GM23248 (cell line): ENCODE results near the gene RHEB. TPM values are rescaled to one million over a fixed set of nuclear protein-coding genes. Genes with fewer than 3 reads are reported as not detected.

Source experiments
- DNase-seq: peaks from one replicate; pipeline ENCODE4 v3.0.0-alpha.2; 2015
- H2AFZ ChIP-seq: fragments of 200-600 bp; sonication (generic); 2 replicates; pipeline ENCODE4 v1.6.1; 2016; ENCODE audit warnings: antibody characterized with exemption
- H3F3A ChIP-seq: fragments of 200-600 bp; sonication (generic); 2 replicates; pipeline ENCODE4 v1.6.1; 2016; ENCODE audit warnings: mild to moderate bottlenecking, antibody characterized with exemption, mixed run types; ENCODE audit not compliant: insufficient read depth
- H3K27ac ChIP-seq: fragments of 200-600 bp; sonication (generic); 2 replicates; pipeline ENCODE4 v1.5.1; 2016; ENCODE audit warnings: mild to moderate bottlenecking
- H3K27me3 ChIP-seq: fragments of 200-600 bp; sonication (generic); replicated peaks from 2 replicates; pipeline ENCODE4 v1.6.1; 2016; ENCODE audit warnings: mild to moderate bottlenecking; ENCODE audit not compliant: insufficient read depth
- H3K36me3 ChIP-seq: fragments of 200-600 bp; sonication (generic); 2 replicates; pipeline ENCODE4 v1.6.1; 2016; ENCODE audit warnings: low read depth, mild to moderate bottlenecking
- H3K4me1 ChIP-seq: fragments of 200-600 bp; sonication (generic); 2 replicates; pipeline ENCODE4 v1.6.1; 2016; ENCODE audit warnings: mild to moderate bottlenecking; ENCODE audit not compliant: insufficient read depth
- H3K4me2 ChIP-seq: fragments of 200-600 bp; sonication (generic); one replicate; pipeline ENCODE4 v1.6.1; 2016; ENCODE audit warnings: mild to moderate bottlenecking; ENCODE audit not compliant: unreplicated experiment
- H3K4me3 ChIP-seq: fragments of 200-600 bp; sonication (generic); 2 replicates; pipeline ENCODE4 v1.5.1; 2016; ENCODE audit warnings: mild to moderate bottlenecking
- H3K79me2 ChIP-seq: fragments of 200-600 bp; sonication (generic); 2 replicates; pipeline ENCODE4 v1.6.1; 2016; ENCODE audit warnings: mild to moderate bottlenecking; ENCODE audit not compliant: insufficient read depth
- H3K9ac ChIP-seq: fragments of 200-600 bp; sonication (generic); 2 replicates; pipeline ENCODE4 v1.6.1; 2016; ENCODE audit warnings: mild to moderate bottlenecking
- H3K9me2 ChIP-seq: fragments of 200-600 bp; sonication (generic); 2 replicates; pipeline ENCODE4 v1.6.1; 2016; ENCODE audit warnings: mixed run types, mild to moderate bottlenecking, moderate library complexity; ENCODE audit not compliant: insufficient read depth
- H3K9me3 ChIP-seq: fragments of 200-600 bp; sonication (generic); one replicate; pipeline ENCODE4 v1.6.1; 2017; ENCODE audit warnings: low read depth
- H4K20me1 ChIP-seq: fragments of 200-600 bp; sonication (generic); 2 replicates; pipeline ENCODE4 v1.6.0; 2016; ENCODE audit not compliant: insufficient read depth
- EZH2 ChIP-seq: fragments of 200-600 bp; sonication (generic); IDR thresholded peaks from 2 replicates; pipeline ENCODE4 v1.6.1; 2018; ENCODE audit warnings: antibody characterized with exemption, mild to moderate bottlenecking; ENCODE audit not compliant: insufficient read depth, poor library complexity, severe bottlenecking
- EZH2phosphoT487 ChIP-seq: fragments of 200-600 bp; sonication (generic); IDR thresholded peaks from 2 replicates; pipeline ENCODE4 v1.6.1; 2018; ENCODE audit warnings: antibody characterized with exemption, moderate library complexity, mild to moderate bottlenecking, low read depth; ENCODE audit not compliant: insufficient read depth
- WGBS, 2 experiments: methylation state at CpG; one replicate each; pipeline ENCODE4 v1.1.6; 2015 to 2017; ENCODE audit warnings: low lambda C conversion rate in 2 of 2, low coverage in 1 of 2; ENCODE audit errors: missing lambda C conversion rate in 2 of 2; 5-methylcytosine and 5-hydroxymethylcytosine counted together
- in situ Hi-C: fragments of 300-500 bp; cut with MboI; formaldehyde crosslinking; loops from 2 replicates; pipeline ENCODE4 v1.15.0; 2020
- polyA plus RNA-seq: library from polyadenylated mRNA; unstranded; fragments of >200 nt; fragmentation: Nextera tagmentation; extraction: Ambion mirVana; gene quantifications from 2 replicates; pipeline ENCODE4 v1.2.1, GENCODE V29; 2016
- total RNA-seq: library from RNA; depleted of rRNA; stranded (reverse); fragments of >200 nt; shearing (Covaris generic); gene quantifications from 2 replicates; pipeline ENCODE4 v1.2.3, GENCODE V29; 2014

RHEB gene
- total and polyA plus RNA-seq, 2 experiments from 2014 or later, result 86.4 to 235 TPM

DNA sequence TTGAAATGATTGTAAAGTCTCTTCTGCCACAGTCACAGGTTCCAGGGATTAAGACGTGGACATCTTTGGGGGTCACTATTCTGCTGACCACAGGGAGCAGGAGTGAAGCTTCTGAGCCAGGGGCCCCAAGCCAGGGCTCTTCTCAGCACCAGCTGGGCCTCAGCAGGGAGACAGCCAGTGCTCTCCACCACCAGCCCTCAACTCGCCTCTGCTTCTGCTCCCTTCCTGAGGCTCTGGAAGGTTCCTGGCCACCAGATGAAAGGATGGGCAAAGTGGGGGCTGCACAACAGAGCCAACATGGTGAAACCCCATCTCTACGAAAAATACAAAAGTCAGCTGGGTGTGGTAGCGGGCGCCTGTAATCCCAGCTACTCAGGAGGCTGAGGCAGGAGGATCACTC is 68.5 kb downstream of the RHEB start:
- Histone ChIP-seq H3K9ac (no peak overlapping the region), H4K20me1 (no peaks in the 10 kb centered on the region), H3K9me3 (no peaks in the 10 kb centered on the region), H3F3A (no peaks in the 10 kb centered on the region), H3K4me3 (no peak overlapping the region), H3K36me3 (no peaks in the 10 kb centered on the region), H3K4me2 (no peak overlapping the region), H3K4me1 (no peaks in the 10 kb centered on the region), H2AFZ (no peak overlapping the region), H3K79me2 (no peaks in the 10 kb centered on the region), H3K9me2 (no peaks in the 10 kb centered on the region), H3K27me3 (no peaks in the 10 kb centered on the region), H3K27ac (no peak overlapping the region)
- WGBS, 2 experiments, result 85 to 90% methylated on average over 5 of the region's 5 CpGs
- no peak for TF ChIP-seq EZH2phosphoT487
- TF ChIP-seq EZH2, result no peak
- no peak for DNase-seq
- in situ Hi-C loops, result loop anchor here (10.0 kb wide), 1 partner anchor 314 kb away; no protein-coding TSS in a partner anchor

DNA sequence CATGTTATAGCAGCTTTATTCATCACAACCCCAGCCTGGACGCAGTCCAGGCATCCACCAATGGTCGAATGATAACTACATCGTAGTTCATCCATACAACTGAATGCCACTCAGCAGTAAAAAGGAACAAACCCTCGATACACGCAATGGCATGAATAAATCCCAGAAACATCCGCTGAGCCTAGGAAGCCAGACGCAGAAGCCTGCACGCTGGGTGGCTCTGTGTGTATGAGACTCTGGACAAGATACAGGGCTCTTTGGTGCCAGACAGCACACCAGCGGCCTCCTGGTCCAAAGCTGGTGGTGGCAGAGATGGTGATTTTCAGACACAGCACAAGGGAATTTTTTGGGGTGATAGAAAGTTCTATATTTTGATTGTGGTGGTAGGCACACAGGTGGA is 69.7 kb downstream of the RHEB start:
- H2AFZ ChIP-seq, result no peak overlapping the region
- no peaks in the 10 kb centered on the region for H3K9me3 ChIP-seq
- H3K9me2 ChIP-seq, result no peaks in the 10 kb centered on the region
- H3K9ac ChIP-seq, result no peak overlapping the region
- no peak overlapping the region for H3K4me2 ChIP-seq
- no peak for DNase-seq
- no peak overlapping the region for H3K27ac ChIP-seq
- no peak overlapping the region for H3K4me3 ChIP-seq
- in situ Hi-C loops, result loop anchor here (5.0 to 10.0 kb wide), 2 partner anchors 83 to 315 kb away; no protein-coding TSS in a partner anchor
- no peak for TF ChIP-seq EZH2phosphoT487
- TF ChIP-seq EZH2, result no peak
- no peaks in the 10 kb centered on the region for H3K27me3 ChIP-seq
- no peaks in the 10 kb centered on the region for H4K20me1 ChIP-seq
- H3F3A ChIP-seq, result no peaks in the 10 kb centered on the region
- 79 to 81% methylated on average over 9 of the region's 9 CpGs for WGBS, 2 experiments
- H3K4me1 ChIP-seq, result no peaks in the 10 kb centered on the region
- no peaks in the 10 kb centered on the region for H3K36me3 ChIP-seq
- H3K79me2 ChIP-seq, result no peaks in the 10 kb centered on the region

DNA sequence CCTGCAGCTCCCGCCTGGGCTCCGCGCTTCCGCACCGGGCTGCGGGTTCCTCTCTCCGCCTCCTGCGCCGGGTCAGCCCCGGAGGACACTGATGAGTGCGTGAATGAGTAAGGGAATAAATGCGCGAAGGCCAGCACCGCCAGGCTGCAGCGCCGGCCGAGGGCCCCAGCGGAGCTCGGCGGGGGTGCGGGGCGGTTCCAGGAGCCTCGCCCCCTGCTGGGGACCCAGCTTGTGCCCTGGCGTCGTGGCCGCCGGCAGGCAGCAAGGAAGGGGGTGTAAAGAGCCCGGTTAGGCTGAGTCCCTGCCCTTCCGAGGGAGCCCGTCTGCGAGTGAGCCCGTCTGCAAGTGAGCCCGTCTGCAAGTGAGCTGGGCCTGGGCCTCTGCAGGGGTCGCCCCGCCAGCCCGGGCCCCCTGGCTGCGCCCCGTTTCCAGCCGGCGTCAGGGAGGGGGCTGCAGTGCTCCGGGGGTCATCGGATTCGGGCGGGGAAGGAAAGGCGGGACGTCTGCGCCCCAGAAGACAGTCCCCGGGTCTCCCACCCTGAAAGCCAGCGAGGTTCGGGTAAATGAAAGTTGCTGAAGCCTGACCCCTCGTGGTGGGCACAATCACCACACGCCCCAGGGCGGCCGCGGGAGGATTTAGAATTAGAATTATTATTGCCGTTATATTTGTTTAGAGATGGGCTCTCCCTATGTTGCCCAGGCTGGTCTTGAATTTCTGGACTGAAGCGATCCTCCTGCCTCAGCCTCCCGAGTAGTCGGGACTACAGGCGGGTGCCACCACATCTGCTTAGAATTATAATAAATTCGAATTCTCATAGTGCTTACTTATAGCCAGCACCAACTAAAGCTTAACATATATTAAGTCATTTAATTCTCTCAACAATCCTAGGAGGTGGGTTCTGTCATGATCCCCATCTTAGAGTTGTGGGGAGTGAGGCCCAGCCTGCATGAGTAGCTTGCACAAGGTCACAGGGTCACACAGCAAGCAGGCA is 71.1 kb downstream of the RHEB start:
- Histone ChIP-seq H3K9me3 (no peaks in the 10 kb centered on the region), H3K9ac (peak overlapping the region; percentile 71), H2AFZ (peak overlapping the region; percentile 92), H3F3A (no peaks in the 10 kb centered on the region), H3K4me1 (no peaks in the 10 kb centered on the region), H3K9me2 (no peaks in the 10 kb centered on the region), H3K27ac (no peak overlapping the region), H3K36me3 (no peaks in the 10 kb centered on the region), H3K4me3 (peak overlapping the region; percentile 75), H3K27me3 (no peaks in the 10 kb centered on the region), H3K4me2 (peak overlapping the region; percentile 76), H3K79me2 (no peaks in the 10 kb centered on the region), H4K20me1 (no peaks in the 10 kb centered on the region)
- 1 to 3% methylated on average over 41 to 59 of the region's 61 CpGs for WGBS, 2 experiments
- DNase-seq, result peak; percentile 86
- TF ChIP-seq EZH2phosphoT487 (no peak), EZH2 (no peak)
- in situ Hi-C loops, result loop anchor here (5.0 kb wide), 1 partner anchor 81 kb away; no protein-coding TSS in a partner anchor

DNA sequence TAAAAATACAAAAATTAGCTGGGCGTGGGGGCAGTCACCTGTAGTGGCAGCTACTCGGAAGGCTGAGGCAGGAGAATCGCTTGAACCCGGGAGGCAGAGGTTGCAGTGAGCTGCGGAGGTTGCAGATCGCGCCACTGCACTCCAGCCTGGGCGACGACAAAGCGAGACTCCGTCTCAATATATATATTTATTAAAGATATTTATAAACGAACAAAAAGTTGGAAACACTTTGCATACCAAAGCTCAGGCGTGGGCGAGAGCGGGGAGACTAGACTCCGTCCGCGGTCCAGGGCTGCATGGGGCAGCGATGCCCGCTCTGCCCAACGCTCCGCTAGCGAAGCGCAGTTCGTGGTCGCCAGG is 71.8 kb downstream of the RHEB start:
- in situ Hi-C loops, result loop anchor here (5.0 kb wide), 1 partner anchor 81 kb away; no protein-coding TSS in a partner anchor
- Histone ChIP-seq H3K4me3 (peak overlapping the region; percentile 75), H4K20me1 (no peaks in the 10 kb centered on the region), H3K4me1 (no peaks in the 10 kb centered on the region), H3K27ac (no peak overlapping the region), H3K36me3 (no peaks in the 10 kb centered on the region), H3K27me3 (no peaks in the 10 kb centered on the region), H2AFZ (peak overlapping the region; percentile 92), H3K9me2 (no peaks in the 10 kb centered on the region), H3K4me2 (peak overlapping the region; percentile 76), H3K9ac (peak overlapping the region; percentile 71; the same call in 1 of the 2 replicates), H3F3A (no peaks in the 10 kb centered on the region), H3K9me3 (no peaks in the 10 kb centered on the region), H3K79me2 (no peaks in the 10 kb centered on the region)
- no peak for TF ChIP-seq EZH2
- no peak for TF ChIP-seq EZH2phosphoT487
- no peak for DNase-seq
- 48% methylated on average over 26 of the region's 26 CpGs for WGBS, 2 experiments
